GM23338 (cell line): ENCODE results near the gene ANAPC2.

ENCODE experiments used
- CREB1 ChIP-seq: fragments of 250-450 bp; sonication (Bioruptor Pico); IDR thresholded peaks from 2 replicates; pipeline ENCODE4 v1.5.0; 2020; ENCODE audit warnings: low read depth, mild to moderate bottlenecking, moderate library complexity
- EZH2 ChIP-seq: fragments of 200-600 bp; sonication (generic); IDR thresholded peaks from one replicate; pipeline ENCODE4 v1.8.0; 2017; ENCODE audit warnings: antibody characterized with exemption, mild to moderate bottlenecking, low read depth; ENCODE audit not compliant: unreplicated experiment
- EZH2phosphoT487 ChIP-seq: fragments of 200-600 bp; sonication (generic); IDR thresholded peaks from one replicate; pipeline ENCODE4 v1.8.1; 2018; ENCODE audit warnings: antibody characterized with exemption; ENCODE audit not compliant: unreplicated experiment
- POLR2AphosphoS5 ChIP-seq: IDR thresholded peaks from 2 replicates; pipeline ENCODE4 v1.6.1; 2016; ENCODE audit warnings: antibody characterized with exemption, low read depth
- STAT1 ChIP-seq: IDR thresholded peaks from one replicate; pipeline ENCODE4 v1.6.1; 2016; ENCODE audit warnings: antibody characterized with exemption; ENCODE audit not compliant: unreplicated experiment
- ZNF331 ChIP-seq: fragments of 250-450 bp; sonication (Bioruptor Pico); IDR thresholded peaks from 2 replicates; pipeline ENCODE4 v1.5.0; 2020; ENCODE audit warnings: low read depth, mild to moderate bottlenecking, moderate library complexity
- TF ChIP-seq, protein P1 (sequence below), 2 experiments: fragments of 200-600 bp in 1 of 2; sonication (generic) in 1 of 2; conservative IDR thresholded peaks; 2 replicates each; pipeline versions ENCODE4 v1.5.1 to v1.6.1; 2016 to 2017; ENCODE audit warnings: antibody characterized with exemption in 2 of 2, low read depth in 2 of 2, mild to moderate bottlenecking in 2 of 2, moderate library complexity in 1 of 2
- TF ChIP-seq, protein P2 (sequence below): IDR thresholded peaks from 2 replicates; pipeline ENCODE4 v1.6.1; 2016; ENCODE audit warnings: antibody characterized with exemption
- TF ChIP-seq, protein P3 (sequence below): IDR thresholded peaks from one replicate; pipeline ENCODE4 v1.6.1; 2018; ENCODE audit warnings: antibody characterized with exemption; ENCODE audit not compliant: unreplicated experiment
- TF ChIP-seq, protein P4 (sequence below): fragments of 250-450 bp; sonication (Bioruptor Pico); IDR thresholded peaks from 2 replicates; pipeline ENCODE4 v1.5.0; 2020; ENCODE audit warnings: mild to moderate bottlenecking, moderate library complexity

DNA sequence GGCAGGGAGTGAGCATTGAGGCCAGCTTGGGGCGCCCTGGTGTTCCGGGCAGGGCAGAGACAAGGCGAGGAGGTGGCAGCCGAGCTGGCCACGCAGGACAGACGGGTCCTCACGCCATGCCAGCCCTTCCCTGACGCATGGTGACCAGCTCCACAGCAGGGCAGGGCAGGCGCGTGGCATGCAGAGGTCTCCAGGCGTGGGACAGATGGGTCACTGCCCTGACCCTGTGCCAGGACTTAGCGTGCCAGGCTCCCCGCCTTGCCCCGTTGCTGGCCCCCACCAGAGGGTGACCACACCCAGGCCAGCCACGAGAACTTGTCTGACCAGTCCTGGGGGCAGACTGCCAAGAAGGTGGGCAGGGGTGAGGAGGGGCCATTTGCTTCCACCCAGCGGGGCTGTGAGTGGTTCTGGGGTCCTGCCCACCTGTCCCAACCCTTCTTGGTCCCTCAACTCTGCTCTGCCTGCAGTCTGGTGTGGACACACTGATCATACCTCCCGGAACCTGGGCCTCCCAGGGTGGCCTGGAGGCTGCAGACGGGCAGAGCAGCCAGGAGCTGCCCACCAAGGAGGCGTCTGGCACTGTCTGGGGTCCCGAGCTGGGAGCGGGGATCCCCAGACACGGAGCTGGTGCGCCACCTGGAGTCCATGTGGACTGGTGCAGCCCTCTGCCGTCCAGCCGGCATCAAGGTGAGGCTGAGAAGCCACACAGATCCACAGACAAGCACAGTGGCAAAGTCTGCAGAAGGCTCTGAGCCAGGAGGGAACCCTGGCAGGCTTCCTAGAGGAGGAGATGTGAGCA lies 38.9 kb upstream of the ANAPC2 start, which contains the start of gene RNF224:
- TF ChIP-seq, protein P1, sequence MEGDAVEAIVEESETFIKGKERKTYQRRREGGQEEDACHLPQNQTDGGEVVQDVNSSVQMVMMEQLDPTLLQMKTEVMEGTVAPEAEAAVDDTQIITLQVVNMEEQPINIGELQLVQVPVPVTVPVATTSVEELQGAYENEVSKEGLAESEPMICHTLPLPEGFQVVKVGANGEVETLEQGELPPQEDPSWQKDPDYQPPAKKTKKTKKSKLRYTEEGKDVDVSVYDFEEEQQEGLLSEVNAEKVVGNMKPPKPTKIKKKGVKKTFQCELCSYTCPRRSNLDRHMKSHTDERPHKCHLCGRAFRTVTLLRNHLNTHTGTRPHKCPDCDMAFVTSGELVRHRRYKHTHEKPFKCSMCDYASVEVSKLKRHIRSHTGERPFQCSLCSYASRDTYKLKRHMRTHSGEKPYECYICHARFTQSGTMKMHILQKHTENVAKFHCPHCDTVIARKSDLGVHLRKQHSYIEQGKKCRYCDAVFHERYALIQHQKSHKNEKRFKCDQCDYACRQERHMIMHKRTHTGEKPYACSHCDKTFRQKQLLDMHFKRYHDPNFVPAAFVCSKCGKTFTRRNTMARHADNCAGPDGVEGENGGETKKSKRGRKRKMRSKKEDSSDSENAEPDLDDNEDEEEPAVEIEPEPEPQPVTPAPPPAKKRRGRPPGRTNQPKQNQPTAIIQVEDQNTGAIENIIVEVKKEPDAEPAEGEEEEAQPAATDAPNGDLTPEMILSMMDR (conservative IDR thresholded peaks at IDR 0.05; ENCODE audit: low read depth in 2 of 2): peak; percentile 87 to 98
- TF ChIP-seq, protein P2, sequence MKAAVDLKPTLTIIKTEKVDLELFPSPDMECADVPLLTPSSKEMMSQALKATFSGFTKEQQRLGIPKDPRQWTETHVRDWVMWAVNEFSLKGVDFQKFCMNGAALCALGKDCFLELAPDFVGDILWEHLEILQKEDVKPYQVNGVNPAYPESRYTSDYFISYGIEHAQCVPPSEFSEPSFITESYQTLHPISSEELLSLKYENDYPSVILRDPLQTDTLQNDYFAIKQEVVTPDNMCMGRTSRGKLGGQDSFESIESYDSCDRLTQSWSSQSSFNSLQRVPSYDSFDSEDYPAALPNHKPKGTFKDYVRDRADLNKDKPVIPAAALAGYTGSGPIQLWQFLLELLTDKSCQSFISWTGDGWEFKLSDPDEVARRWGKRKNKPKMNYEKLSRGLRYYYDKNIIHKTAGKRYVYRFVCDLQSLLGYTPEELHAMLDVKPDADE: no peak
- TF ChIP-seq POLR2AphosphoS5: no peak
- TF ChIP-seq EZH2: no peak
- TF ChIP-seq EZH2phosphoT487: no peak
- no peak for TF ChIP-seq CREB1 (CRISPR knock-in tag)
- TF ChIP-seq, protein P3, sequence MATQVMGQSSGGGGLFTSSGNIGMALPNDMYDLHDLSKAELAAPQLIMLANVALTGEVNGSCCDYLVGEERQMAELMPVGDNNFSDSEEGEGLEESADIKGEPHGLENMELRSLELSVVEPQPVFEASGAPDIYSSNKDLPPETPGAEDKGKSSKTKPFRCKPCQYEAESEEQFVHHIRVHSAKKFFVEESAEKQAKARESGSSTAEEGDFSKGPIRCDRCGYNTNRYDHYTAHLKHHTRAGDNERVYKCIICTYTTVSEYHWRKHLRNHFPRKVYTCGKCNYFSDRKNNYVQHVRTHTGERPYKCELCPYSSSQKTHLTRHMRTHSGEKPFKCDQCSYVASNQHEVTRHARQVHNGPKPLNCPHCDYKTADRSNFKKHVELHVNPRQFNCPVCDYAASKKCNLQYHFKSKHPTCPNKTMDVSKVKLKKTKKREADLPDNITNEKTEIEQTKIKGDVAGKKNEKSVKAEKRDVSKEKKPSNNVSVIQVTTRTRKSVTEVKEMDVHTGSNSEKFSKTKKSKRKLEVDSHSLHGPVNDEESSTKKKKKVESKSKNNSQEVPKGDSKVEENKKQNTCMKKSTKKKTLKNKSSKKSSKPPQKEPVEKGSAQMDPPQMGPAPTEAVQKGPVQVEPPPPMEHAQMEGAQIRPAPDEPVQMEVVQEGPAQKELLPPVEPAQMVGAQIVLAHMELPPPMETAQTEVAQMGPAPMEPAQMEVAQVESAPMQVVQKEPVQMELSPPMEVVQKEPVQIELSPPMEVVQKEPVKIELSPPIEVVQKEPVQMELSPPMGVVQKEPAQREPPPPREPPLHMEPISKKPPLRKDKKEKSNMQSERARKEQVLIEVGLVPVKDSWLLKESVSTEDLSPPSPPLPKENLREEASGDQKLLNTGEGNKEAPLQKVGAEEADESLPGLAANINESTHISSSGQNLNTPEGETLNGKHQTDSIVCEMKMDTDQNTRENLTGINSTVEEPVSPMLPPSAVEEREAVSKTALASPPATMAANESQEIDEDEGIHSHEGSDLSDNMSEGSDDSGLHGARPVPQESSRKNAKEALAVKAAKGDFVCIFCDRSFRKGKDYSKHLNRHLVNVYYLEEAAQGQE: no peak
- no peak for TF ChIP-seq STAT1
- no peak for TF ChIP-seq ZNF331 (CRISPR knock-in tag)
- TF ChIP-seq, protein P4, sequence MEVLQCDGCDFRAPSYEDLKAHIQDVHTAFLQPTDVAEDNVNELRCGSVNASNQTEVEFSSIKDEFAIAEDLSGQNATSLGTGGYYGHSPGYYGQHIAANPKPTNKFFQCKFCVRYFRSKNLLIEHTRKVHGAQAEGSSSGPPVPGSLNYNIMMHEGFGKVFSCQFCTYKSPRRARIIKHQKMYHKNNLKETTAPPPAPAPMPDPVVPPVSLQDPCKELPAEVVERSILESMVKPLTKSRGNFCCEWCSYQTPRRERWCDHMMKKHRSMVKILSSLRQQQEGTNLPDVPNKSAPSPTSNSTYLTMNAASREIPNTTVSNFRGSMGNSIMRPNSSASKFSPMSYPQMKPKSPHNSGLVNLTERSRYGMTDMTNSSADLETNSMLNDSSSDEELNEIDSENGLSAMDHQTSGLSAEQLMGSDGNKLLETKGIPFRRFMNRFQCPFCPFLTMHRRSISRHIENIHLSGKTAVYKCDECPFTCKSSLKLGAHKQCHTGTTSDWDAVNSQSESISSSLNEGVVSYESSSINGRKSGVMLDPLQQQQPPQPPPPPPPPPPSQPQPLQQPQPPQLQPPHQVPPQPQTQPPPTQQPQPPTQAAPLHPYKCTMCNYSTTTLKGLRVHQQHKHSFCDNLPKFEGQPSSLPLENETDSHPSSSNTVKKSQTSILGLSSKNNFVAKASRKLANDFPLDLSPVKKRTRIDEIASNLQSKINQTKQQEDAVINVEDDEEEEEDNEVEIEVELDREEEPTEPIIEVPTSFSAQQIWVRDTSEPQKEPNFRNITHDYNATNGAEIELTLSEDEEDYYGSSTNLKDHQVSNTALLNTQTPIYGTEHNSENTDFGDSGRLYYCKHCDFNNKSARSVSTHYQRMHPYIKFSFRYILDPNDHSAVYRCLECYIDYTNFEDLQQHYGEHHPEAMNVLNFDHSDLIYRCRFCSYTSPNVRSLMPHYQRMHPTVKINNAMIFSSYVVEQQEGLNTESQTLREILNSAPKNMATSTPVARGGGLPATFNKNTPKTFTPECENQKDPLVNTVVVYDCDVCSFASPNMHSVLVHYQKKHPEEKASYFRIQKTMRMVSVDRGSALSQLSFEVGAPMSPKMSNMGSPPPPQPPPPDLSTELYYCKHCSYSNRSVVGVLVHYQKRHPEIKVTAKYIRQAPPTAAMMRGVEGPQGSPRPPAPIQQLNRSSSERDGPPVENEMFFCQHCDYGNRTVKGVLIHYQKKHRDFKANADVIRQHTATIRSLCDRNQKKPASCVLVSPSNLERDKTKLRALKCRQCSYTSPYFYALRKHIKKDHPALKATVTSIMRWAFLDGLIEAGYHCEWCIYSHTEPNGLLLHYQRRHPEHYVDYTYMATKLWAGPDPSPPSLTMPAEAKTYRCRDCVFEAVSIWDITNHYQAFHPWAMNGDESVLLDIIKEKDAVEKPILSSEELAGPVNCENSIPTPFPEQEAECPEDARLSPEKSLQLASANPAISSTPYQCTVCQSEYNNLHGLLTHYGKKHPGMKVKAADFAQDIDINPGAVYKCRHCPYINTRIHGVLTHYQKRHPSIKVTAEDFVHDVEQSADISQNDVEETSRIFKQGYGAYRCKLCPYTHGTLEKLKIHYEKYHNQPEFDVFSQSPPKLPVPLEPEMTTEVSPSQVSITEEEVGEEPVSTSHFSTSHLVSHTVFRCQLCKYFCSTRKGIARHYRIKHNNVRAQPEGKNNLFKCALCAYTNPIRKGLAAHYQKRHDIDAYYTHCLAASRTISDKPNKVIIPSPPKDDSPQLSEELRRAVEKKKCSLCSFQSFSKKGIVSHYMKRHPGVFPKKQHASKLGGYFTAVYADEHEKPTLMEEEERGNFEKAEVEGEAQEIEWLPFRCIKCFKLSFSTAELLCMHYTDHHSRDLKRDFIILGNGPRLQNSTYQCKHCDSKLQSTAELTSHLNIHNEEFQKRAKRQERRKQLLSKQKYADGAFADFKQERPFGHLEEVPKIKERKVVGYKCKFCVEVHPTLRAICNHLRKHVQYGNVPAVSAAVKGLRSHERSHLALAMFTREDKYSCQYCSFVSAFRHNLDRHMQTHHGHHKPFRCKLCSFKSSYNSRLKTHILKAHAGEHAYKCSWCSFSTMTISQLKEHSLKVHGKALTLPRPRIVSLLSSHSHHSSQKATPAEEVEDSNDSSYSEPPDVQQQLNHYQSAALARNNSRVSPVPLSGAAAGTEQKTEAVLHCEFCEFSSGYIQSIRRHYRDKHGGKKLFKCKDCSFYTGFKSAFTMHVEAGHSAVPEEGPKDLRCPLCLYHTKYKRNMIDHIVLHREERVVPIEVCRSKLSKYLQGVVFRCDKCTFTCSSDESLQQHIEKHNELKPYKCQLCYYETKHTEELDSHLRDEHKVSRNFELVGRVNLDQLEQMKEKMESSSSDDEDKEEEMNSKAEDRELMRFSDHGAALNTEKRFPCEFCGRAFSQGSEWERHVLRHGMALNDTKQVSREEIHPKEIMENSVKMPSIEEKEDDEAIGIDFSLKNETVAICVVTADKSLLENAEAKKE (CRISPR knock-in tag): no peak
